Measurements from ENCODE around the gene PPP1R11. TPM values are rescaled to one million over a fixed set of nuclear protein-coding genes. Genes with fewer than 3 reads are reported as not detected.

PPP1R11 gene
- total RNA-seq, 1 donor from 2014 or later, result 22.7 TPM

DNA sequence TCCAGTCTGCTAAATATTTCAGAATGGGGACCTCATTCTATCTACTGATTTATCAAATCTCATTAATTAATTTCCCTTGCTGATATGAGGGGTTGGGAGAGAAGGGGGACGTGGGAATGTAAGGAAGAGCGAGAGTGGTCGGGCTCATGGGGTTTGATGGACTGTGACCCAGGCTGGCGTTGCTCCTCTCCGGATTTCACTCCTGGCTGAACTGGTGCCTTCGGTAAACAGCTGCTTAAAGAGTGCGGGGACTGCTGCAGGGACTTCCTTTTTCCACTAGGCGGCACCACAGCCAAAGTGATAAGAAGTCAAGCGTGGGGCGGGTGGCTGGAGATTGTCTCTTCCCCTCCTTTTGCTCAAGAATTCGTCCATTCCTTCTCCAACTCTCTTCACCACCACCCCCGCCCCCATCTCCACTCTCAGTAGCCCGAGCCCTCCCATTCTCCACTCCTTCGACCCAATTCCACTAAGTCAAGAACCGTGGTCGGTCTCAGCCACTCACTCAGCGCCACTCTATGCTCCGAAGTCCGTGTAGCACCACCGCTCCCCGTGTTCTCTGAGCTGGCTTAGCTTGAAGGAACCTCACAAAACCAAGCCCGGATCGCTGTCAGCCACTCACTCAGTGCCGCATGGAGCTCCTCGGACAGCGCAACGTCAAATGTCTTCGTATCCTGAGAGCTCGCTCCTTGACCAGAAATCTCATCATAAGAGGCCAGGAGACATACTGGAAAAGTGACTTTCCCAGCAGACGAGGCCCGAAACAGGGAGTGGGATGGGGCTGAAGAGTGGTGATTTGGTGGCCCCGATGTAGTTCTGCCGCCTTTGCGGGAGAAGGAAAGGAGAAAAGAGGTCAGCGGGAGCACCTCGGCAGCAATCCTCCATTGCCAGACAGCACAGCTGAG, 36.2 kb downstream of the PPP1R11 start:
- Mint-ChIP-seq H3K27ac (no peak overlapping the region), H3K4me3 (peak overlapping the region; percentile 86)
- peak overlapping the region; percentile 77 for H2AFZ ChIP-seq (replicated peaks)

GRCh38 chr6:30103872-30104179, 36.8 kb downstream of the PPP1R11 start:
- H3K4me3 Mint-ChIP-seq, result peak overlapping the region; percentile 86
- H3K9ac ChIP-seq, result no peak overlapping the region
- H3K4me2 ChIP-seq, result peak overlapping the region; percentile 83
- no peak overlapping the region for H3K27ac Mint-ChIP-seq
- H3K27me3 ChIP-seq, result peaks cover 100% of the 10 kb centered on the region
- H3K79me2 ChIP-seq (ENCODE audit: low read depth), result no peaks in the 10 kb centered on the region
- H3K4me1 Mint-ChIP-seq, result peaks cover 28% of the 10 kb centered on the region
- no peak for DNase-seq (ENCODE audit: low spot score)
- H3K27me3 Mint-ChIP-seq (ENCODE audit: insufficient read depth, low read depth), result peaks cover 49% of the 10 kb centered on the region
- no peak overlapping the region for H3K27ac ChIP-seq
- H3K9me3 Mint-ChIP-seq, result peaks cover 2% of the 10 kb centered on the region
- H3K4me1 ChIP-seq, result peaks cover 14% of the 10 kb centered on the region
- H4K20me1 ChIP-seq (ENCODE audit: low read depth), result peaks cover 28% of the 10 kb centered on the region
- peak overlapping the region; percentile 47 for H3K4me3 ChIP-seq
- no peak overlapping the region for H2AFZ ChIP-seq (replicated peaks)
- no peaks in the 10 kb centered on the region for H3K36me3 Mint-ChIP-seq
- no peaks in the 10 kb centered on the region for H3K9me3 ChIP-seq (ENCODE audit: low read depth)
- TF ChIP-seq CTCF (IDR thresholded peaks at IDR 0.05) (no peak), EZH2 (IDR thresholded peaks at IDR 0.05) (no peak), EZH2phosphoT487 (IDR thresholded peaks at IDR 0.05) (no peak)
- H3F3A ChIP-seq (ENCODE audit: low read depth), result peaks cover 22% of the 10 kb centered on the region
- no peaks in the 10 kb centered on the region for H3K36me3 ChIP-seq

More for the DNA sequence above, 36.2 kb downstream of the PPP1R11 start:
- TF ChIP-seq CTCF (IDR thresholded peaks at IDR 0.05) (peak; percentile 87), EZH2phosphoT487 (IDR thresholded peaks at IDR 0.05) (no peak), EZH2 (IDR thresholded peaks at IDR 0.05) (peak; percentile 37)
- Histone ChIP-seq H3K4me1 (peaks cover 14% of the 10 kb centered on the region), H3K27ac (no peak overlapping the region), H3K9ac (no peak overlapping the region), H3K9me3 (ENCODE audit: low read depth) (no peaks in the 10 kb centered on the region), H3F3A (ENCODE audit: low read depth) (peaks cover 22% of the 10 kb centered on the region), H3K4me2 (peak overlapping the region; percentile 83), H3K27me3 (peaks cover 100% of the 10 kb centered on the region), H4K20me1 (ENCODE audit: low read depth) (peaks cover 28% of the 10 kb centered on the region), H3K36me3 (no peaks in the 10 kb centered on the region), H3K4me3 (peak overlapping the region; percentile 47), H3K79me2 (ENCODE audit: low read depth) (no peaks in the 10 kb centered on the region)
- Mint-ChIP-seq H3K4me1 (peaks cover 28% of the 10 kb centered on the region), H3K36me3 (no peaks in the 10 kb centered on the region), H3K27me3 (ENCODE audit: insufficient read depth, low read depth) (peaks cover 55% of the 10 kb centered on the region), H3K9me3 (peaks cover 2% of the 10 kb centered on the region)
- DNase-seq (ENCODE audit: low spot score), result peak; percentile 93

DNA sequence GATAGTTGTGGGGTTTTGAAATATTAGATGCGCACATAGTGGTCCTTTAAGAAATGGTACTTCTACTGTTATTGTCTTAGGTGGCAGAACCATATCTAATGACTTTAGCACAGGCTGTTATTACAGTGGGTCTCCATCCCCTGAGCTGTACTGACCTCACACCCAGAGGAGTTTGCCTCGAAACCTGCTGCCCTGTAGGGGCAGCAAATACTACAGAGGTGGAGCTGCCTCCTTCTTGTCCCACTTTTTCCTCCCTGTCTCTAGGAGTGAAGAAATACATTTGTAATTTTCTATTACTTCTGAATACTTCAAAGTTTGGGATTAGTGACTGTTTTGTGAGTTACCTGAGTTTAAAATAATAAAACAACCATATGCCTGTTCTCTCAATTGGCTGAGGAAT, 37.7 kb downstream of the PPP1R11 start:
- no peak overlapping the region for H3K4me3 Mint-ChIP-seq
- H3K79me2 ChIP-seq (ENCODE audit: low read depth), result no peaks in the 10 kb centered on the region

More for the DNA sequence above, 37.7 kb downstream of the PPP1R11 start:
- Mint-ChIP-seq H3K4me1 (peaks cover 28% of the 10 kb centered on the region), H3K36me3 (no peaks in the 10 kb centered on the region), H3K27ac (no peak overlapping the region), H3K9me3 (peaks cover 2% of the 10 kb centered on the region), H3K27me3 (ENCODE audit: insufficient read depth, low read depth) (peaks cover 42% of the 10 kb centered on the region)
- peaks cover 28% of the 10 kb centered on the region for H4K20me1 ChIP-seq (ENCODE audit: low read depth)
- H3K9ac ChIP-seq, result no peak overlapping the region
- H3K36me3 ChIP-seq, result no peaks in the 10 kb centered on the region
- peak overlapping the region; percentile 83 for H3K4me2 ChIP-seq
- no peaks in the 10 kb centered on the region for H3K9me3 ChIP-seq (ENCODE audit: low read depth)
- peaks cover 14% of the 10 kb centered on the region for H3K4me1 ChIP-seq
- peaks cover 100% of the 10 kb centered on the region for H3K27me3 ChIP-seq
- TF ChIP-seq CTCF (IDR thresholded peaks at IDR 0.05) (peak; percentile 30), EZH2phosphoT487 (IDR thresholded peaks at IDR 0.05) (no peak), EZH2 (IDR thresholded peaks at IDR 0.05) (no peak)
- peaks cover 22% of the 10 kb centered on the region for H3F3A ChIP-seq (ENCODE audit: low read depth)
- DNase-seq (ENCODE audit: low spot score), result peak; percentile 18
- H3K27ac ChIP-seq, result no peak overlapping the region
- no peak overlapping the region for H2AFZ ChIP-seq (replicated peaks)
- no peak overlapping the region for H3K4me3 ChIP-seq

Data from neural progenitor cell (in vitro differentiated cells).